Activated naive CD8-positive, alpha-beta T cell treated with anti-CD3 and anti-CD28 coated beads, Interleukin-2, amount 50 U/mL, for 16 hours (primary cell): ENCODE data around the gene CXorf38.

Experiments used
- DNase-seq: peaks from one replicate; pipeline ENCODE4 v3.0.0-alpha.2; 2020; ENCODE audit warnings: low read depth, low spot score

The CXorf38 gene

GRCh38 chrX:40647307-40648197, at the start of gene CXorf38:
CXorf38 (minus strand) TSS chrX:40647561; CDS start chrX:40647520, 41 bp downstream.
- DNase-seq, result peak; percentile 77

GRCh38 chrX:40694802-40695201, 47.4 kb upstream of the CXorf38 start:
- DNase-seq, result no peak

GRCh38 chrX:40688929-40689328, 41.6 kb upstream of the CXorf38 start:
- DNase-seq, result no peak

- no peak for DNase-seq
Observed at GRCh38 chrX:40687169-40687568, 39.8 kb upstream of the CXorf38 start.

- DNase-seq, result no peak
Observed at GRCh38 chrX:40685362-40685918, 38.1 kb upstream of the CXorf38 start.

GRCh38 chrX:40684092-40684491, 36.7 kb upstream of the CXorf38 start:
- DNase-seq, result no peak

- no peak for DNase-seq
Observed at GRCh38 chrX:40683245-40683644, 35.9 kb upstream of the CXorf38 start.

- no peak for DNase-seq
Observed at GRCh38 chrX:40671126-40671525, 23.8 kb upstream of the CXorf38 start.

GRCh38 chrX:40663880-40664630, 16.7 kb upstream of the CXorf38 start:
- no peak for DNase-seq

- no peak for DNase-seq
Observed at GRCh38 chrX:40663078-40663740, 15.8 kb upstream of the CXorf38 start.

- DNase-seq, result no peak
Observed at GRCh38 chrX:40661489-40661888, 14.1 kb upstream of the CXorf38 start.

GRCh38 chrX:40660381-40660780, 13.0 kb upstream of the CXorf38 start:
- DNase-seq, result no peak

- no peak for DNase-seq
Observed at GRCh38 chrX:40653535-40653934, 6.2 kb upstream of the CXorf38 start.

- no peak for DNase-seq
Observed at GRCh38 chrX:40652664-40653063, 5.3 kb upstream of the CXorf38 start.

GRCh38 chrX:40651620-40652223, 4.4 kb upstream of the CXorf38 start:
- DNase-seq, result peak; percentile 37

- no peak for DNase-seq
Observed at GRCh38 chrX:40646489-40647306, 663 bp downstream of the CXorf38 start.

- DNase-seq, result no peak
Observed at GRCh38 chrX:40644821-40645358, 2.5 kb downstream of the CXorf38 start.

- no peak for DNase-seq
Observed at GRCh38 chrX:40644176-40644575, 3.2 kb downstream of the CXorf38 start.

- no peak for DNase-seq
Observed at GRCh38 chrX:40637687-40638086, 9.7 kb downstream of the CXorf38 start.

- DNase-seq, result no peak
Observed at GRCh38 chrX:40632199-40632598, 15.2 kb downstream of the CXorf38 start.
